ENCODE measurements around the gene ZNF829. TPM values are rescaled to one million over a fixed set of nuclear protein-coding genes. Genes with fewer than 3 reads are reported as not detected.

ZNF829 gene
- 4.3 and 5.4 TPM in 2 replicates for total RNA-seq (2014; rRNA removed; shearing (Covaris generic))

- peak; percentile 76 for DNase-seq (ENCODE audit: low spot score)
These were observed at the start of gene ZNF829, which contains the start of gene ZNF568 for GRCh38 chr19:36915992-36916830. TSS of gene ZNF829 (minus strand) at chr19:36916291. CDS start at chr19:36915167, 1,124 bp downstream. TSS of gene ZNF568 (plus strand) at chr19:36916332. CDS start at chr19:36922771, 6,439 bp downstream.

DNA sequence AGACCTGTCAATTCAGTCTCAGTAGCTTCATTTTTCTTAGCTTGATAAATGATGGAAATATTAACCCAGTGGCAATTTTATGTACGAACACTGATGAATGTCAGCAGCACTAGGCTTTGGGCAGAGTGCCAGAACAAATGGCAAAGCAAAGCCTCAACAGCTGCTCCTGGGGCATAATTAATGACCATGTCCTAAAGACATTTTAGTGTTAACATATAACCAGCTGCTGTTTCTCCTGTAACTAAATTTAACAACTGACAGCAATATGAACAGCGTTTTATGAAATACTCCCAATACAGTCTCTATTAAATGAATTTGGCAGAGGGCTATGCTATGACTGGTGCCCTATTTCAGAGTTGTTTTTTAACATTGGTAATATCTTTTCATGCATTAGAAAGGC, 47.2 kb upstream of the ZNF829 start:
- no peak for DNase-seq (ENCODE audit: low spot score)

GRCh38 chr19:36962346-36962745, 46.3 kb upstream of the ZNF829 start:
- DNase-seq (ENCODE audit: low spot score), result no peak

GRCh38 chr19:36950335-36951119, 34.4 kb upstream of the ZNF829 start:
- DNase-seq (ENCODE audit: low spot score), result no peak

DNA sequence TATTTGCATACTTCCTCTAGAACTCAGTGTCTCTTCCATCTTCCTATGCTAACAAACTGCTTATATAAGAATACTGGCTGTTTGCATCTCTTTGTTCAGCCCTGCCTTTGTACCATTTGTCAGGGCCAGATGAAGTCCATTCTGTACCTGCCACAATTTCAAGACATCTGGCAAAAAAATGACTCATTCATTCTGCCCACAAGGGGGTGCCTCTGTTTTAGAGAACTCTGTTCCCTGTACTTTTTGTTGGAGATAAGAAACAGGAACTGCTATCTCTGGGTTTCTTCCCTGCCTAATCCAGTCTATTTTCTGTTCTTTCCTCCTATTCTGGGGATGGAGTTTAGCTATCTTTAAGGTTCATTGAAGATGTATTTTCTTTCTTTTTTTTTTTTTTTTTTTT, 23.1 kb upstream of the ZNF829 start:
- DNase-seq (ENCODE audit: low spot score), result no peak

DNA sequence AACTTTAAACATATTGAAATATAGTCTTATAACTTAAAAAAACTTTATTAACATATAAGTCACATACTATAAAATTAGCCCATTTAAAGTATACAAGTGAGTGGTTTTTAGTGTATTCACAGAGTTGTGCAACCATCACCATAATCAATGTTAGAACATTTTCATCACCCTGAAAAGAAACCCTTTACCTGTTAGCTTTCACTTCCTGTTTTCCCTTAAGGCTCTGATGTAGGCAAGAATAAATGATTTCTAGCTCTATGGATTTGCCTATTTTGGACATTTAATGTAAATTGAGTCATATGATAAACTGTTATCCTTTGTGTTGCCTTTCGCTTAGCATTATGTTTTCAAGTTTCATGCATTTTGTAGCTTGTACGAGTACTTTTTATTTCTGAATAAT, 15.6 kb upstream of the ZNF829 start:
- DNase-seq (ENCODE audit: low spot score), result no peak

- no peak for DNase-seq (ENCODE audit: low spot score)
These were observed 2.0 kb upstream of the ZNF829 start for GRCh38 chr19:36918090-36918489.

- peak; percentile 2 for DNase-seq (ENCODE audit: low spot score)
These were observed 900 bp upstream of the ZNF829 start for GRCh38 chr19:36916991-36917390.

GRCh38 chr19:36898422-36898821, 17.7 kb downstream of the ZNF829 start:
- no peak for DNase-seq (ENCODE audit: low spot score)

- DNase-seq (ENCODE audit: low spot score), result no peak
These were observed 21.2 kb downstream of the ZNF829 start for GRCh38 chr19:36894849-36895383.

DNA sequence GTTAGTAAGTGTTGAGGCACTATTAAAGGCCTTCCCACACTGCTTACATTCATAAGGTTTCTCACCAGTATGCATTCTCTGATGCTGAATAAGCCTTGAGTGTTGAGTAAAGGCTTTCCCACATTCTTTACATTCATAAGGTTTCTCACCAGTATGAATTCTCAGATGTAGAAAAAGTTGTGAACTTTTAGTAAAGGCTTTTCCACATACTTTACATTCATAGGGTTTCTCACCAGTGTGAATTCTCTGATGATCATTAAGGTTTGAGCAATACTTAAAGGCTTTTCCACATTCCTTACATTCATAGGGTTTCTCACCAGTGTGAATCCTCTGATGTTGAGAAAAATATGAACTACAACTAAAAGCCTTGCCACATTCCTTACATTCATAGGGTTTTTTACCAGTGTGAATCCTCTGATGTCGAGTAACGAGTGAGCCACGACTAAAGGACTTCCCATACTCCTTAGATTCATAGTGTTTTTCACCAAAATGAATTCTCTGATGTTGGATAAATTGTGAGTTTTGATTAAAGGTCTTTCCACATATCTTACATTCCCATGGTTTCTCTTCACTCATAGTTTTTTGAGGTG, 24.2 kb downstream of the ZNF829 start:
- no peak for DNase-seq (ENCODE audit: low spot score)

- DNase-seq (ENCODE audit: low spot score), result no peak
These were observed 38.8 kb downstream of the ZNF829 start for GRCh38 chr19:36876993-36877938.

GRCh38 chr19:36851898-36852297, 64.2 kb downstream of the ZNF829 start:
- DNase-seq (ENCODE audit: low spot score), result no peak

- peak; percentile 84 for DNase-seq (ENCODE audit: low spot score)
These were observed 65.3 kb downstream of the ZNF829 start, which contains the start of gene ZNF345 for GRCh38 chr19:36850559-36851442. TSS of gene ZNF345 (plus strand) at chr19:36850876. CDS start at chr19:36876831, 25,955 bp downstream.

DNA sequence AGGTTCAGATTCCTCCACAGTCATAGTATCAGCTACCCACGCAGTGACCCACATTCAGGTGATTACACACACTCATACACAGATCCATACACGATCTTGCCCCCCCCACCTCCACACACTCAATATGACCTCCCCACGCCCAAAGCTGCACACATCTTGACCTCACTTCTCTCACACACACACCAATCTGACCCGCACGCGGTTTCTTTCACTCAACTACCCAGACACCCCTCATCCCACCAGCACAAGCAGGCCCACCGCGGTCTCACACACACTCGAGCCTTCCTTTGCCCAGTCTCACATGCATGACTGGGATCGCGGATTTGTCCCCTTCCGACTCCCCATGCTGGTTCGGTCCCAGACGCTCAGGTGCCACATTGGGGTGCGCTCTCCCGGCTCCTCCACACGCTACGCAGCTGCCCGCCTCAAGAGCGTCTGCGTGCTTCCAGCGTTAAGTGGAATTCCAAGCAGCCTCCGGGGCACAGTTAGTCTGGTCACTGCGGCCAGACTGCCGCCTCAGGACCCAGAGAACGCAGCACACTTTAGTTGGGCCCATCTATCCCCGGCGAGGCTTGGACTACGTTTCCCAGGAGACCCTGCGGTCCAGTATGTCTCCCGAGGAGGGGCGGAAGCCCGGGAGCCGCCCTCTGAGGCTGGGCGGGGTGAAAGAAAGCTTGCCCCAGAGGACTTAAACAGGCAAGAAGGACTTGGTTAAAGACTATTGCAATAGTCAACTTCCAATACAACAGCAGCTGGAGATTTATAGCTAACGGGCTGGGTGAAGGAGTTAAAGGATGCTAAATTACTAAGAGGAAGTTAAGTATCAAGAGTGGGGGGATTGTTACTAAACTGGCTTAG, 66.2 kb downstream of the ZNF829 start:
- peak; percentile 22 for DNase-seq (ENCODE audit: low spot score)

DNA sequence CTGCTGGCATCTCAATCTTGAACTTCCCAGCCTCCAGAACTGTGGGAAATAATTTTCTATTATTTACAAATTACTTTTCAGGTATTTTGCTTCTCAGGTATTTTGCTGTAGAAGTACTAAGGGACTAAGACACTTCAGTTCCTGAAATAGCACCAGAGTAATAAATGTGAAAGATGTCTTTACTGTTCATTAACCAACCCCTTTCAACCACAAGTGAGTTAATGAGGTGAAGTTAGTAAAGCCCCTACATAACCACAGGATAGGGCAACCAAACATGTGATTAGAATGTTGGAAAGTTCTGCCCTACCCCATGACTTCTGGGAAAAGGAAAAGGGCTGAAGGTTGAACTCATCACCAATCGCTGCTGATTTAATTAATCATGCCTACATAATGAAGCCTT, 68.1 kb downstream of the ZNF829 start:
- no peak for DNase-seq (ENCODE audit: low spot score)

GRCh38 chr19:36838784-36839324, 77.2 kb downstream of the ZNF829 start:
- DNase-seq (ENCODE audit: low spot score), result no peak

All from A172 (cell line).